Panc1 (cell line): Measurements from ENCODE around the gene MLLT10. TPM values are rescaled to one million over a fixed set of nuclear protein-coding genes. Genes with fewer than 3 reads are reported as not detected.

Experiments used
- ATAC-seq: fragments of 200-7000 bp; cut with Tn5 transposase; 2 replicates; pipeline ENCODE4 v1.9.1; 2020; ENCODE audit warnings: mild to moderate bottlenecking, moderate library complexity
- BruUV-seq: library from RNA; stranded (reverse); fragments of 400-500 nt; replicated peaks from 2 replicates; lab custom pipeline; 2021; lab: Mats Ljungman, UMichigan
- CTCF ChIA-PET: fragments of 300-600 bp; sonication (Branson Sonifier 250); formaldehyde crosslinking; loops from one replicate; lab custom pipeline; 2022; ENCODE audit warnings: antibody characterized with exemption; lab: Charles Lee
- POLR2A ChIA-PET: fragments of 300-600 bp; sonication (Branson Sonifier 250); formaldehyde crosslinking; loops from one replicate; lab custom pipeline; 2022; ENCODE audit warnings: antibody characterized with exemption; lab: Charles Lee
- DNase-seq: peaks from one replicate; pipeline ENCODE4 v3.0.0-alpha.2; 2010; ENCODE audit warnings: low read depth, low spot score
- H3K27ac ChIP-seq: 2 replicates; pipeline ENCODE4 v1.5.1; 2011; ENCODE audit warnings: mild to moderate bottlenecking, low read length, inconsistent platforms
- H3K27me3 ChIP-seq: fragments of 200-500 bp; sonication (Bioruptor generic); 2 replicates; pipeline ENCODE4 v1.6.0; 2014; ENCODE audit warnings: low read length, inconsistent platforms; ENCODE audit not compliant: control insufficient read depth, insufficient read depth
- H3K36me3 ChIP-seq: fragments of 200-500 bp; sonication (Bioruptor generic); 2 replicates; pipeline ENCODE4 v1.5.1; 2014; ENCODE audit warnings: inconsistent platforms, mild to moderate bottlenecking, low read length, moderate library complexity; ENCODE audit not compliant: control insufficient read depth, insufficient read depth
- H3K4me1 ChIP-seq: 2 replicates; pipeline ENCODE4 v1.5.1; 2011; ENCODE audit warnings: inconsistent platforms, mild to moderate bottlenecking, low read length, moderate library complexity; ENCODE audit not compliant: control insufficient read depth, insufficient read depth
- H3K4me3 ChIP-seq, 2 experiments: 2 replicates each; pipeline ENCODE4 v1.5.1; 2011 to 2012; ENCODE audit warnings: low read depth in 2 of 2, low read length in 2 of 2, mild to moderate bottlenecking in 2 of 2, inconsistent platforms in 1 of 2, moderate library complexity in 1 of 2
- H3K9me3 ChIP-seq: fragments of 200-500 bp; sonication (Bioruptor generic); 2 replicates; pipeline ENCODE4 v1.5.1; 2014; ENCODE audit warnings: low read depth, mild to moderate bottlenecking, inconsistent platforms, low read length, moderate library complexity; ENCODE audit not compliant: control insufficient read depth, insufficient read depth
- POLR2AphosphoS5 ChIP-seq: IDR thresholded peaks from 2 replicates; pipeline ENCODE4 v1.6.1; 2012; ENCODE audit warnings: mild to moderate bottlenecking, low read depth, low read length, moderate library complexity
- SIN3A ChIP-seq: IDR thresholded peaks from 2 replicates; pipeline ENCODE4 v1.6.1; 2012; ENCODE audit warnings: low read depth, mild to moderate bottlenecking, low read length, moderate library complexity, borderline replicate concordance; ENCODE audit not compliant: insufficient read depth
- TCF7L2 ChIP-seq: IDR thresholded peaks from 2 replicates; pipeline ENCODE4 v1.6.1; 2011; ENCODE audit warnings: mild to moderate bottlenecking, low read depth, low read length, inconsistent platforms
- in situ Hi-C: cut with HindIII; loops from 2 replicates; pipeline ENCODE4 v1.10.0; 2016; ENCODE audit warnings: low sequenced_read_pairs, low pct_unique_long_range_greater_than_20kb
- intact Hi-C: fragments of 100-400 bp; cut with micrococcal nuclease; formaldehyde crosslinking; loops from one replicate; pipeline ENCODE4 v1.10.0; 2022; ENCODE audit not compliant: unreplicated experiment
- total RNA-seq: library from RNA; stranded (reverse); gene quantifications from one replicate; pipeline ENCODE4 v1.2.1, GENCODE V29; 2021; ENCODE audit not compliant: unreplicated experiment
- TF ChIP-seq, protein P1 (sequence below): fragments of 450-650 bp; IDR thresholded peaks from 2 replicates; pipeline ENCODE4 v1.5.1; 2017; ENCODE audit warnings: mild to moderate bottlenecking
- TF ChIP-seq, protein P2 (sequence below), 2 experiments: IDR thresholded peaks; 2 replicates each; pipeline ENCODE4 v1.6.1; 2011 to 2012; ENCODE audit warnings: low read depth in 2 of 2, control low read depth in 1 of 2, low read length in 1 of 2, mild to moderate bottlenecking in 1 of 2, moderate library complexity in 1 of 2; ENCODE audit not compliant: insufficient read depth in 1 of 2

The MLLT10 gene
- total RNA-seq, 1 experiment from 2014 or later = 33.4 TPM

DNA sequence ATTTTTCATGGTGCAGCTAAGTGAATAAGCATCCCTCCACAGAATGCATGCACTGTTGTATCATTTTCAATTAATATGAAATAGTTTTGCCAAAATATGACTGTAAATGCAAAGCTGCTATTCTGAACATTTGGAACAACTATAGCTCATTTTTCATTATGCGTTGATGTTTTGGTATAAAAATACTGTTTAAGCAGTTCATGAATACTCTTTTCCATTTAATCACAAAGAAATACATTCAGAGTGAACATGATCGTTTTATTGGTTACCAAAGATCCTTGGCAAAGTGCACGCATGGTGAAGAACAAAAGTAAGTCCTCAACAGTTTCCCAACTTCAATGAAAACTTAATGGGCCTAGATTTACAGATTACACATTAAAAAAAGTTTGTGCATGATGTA is 41.6 kb upstream of the MLLT10 start:
- Histone ChIP-seq H3K4me3 (no peak overlapping the region), H3K36me3 (no peaks in the 10 kb centered on the region; the same call in 1 of the 2 replicates), H3K9me3 (no peaks in the 10 kb centered on the region), H3K27me3 (no peaks in the 10 kb centered on the region), H3K4me1 (peaks cover 44% of the 10 kb centered on the region), H3K27ac (peak overlapping the region; percentile 98)
- intact Hi-C loops = loop anchor here (5.0 to 10.0 kb wide), 3 partner anchors 128 to 462 kb away; no protein-coding TSS in a partner anchor
- in situ Hi-C loops = no loop called here
- ATAC-seq = no peak
- no peak for DNase-seq
- CTCF ChIA-PET = no interaction called here
- no TSS peak for BruUV-seq
- TF ChIP-seq POLR2AphosphoS5 = no peak
- TF ChIP-seq SIN3A = no peak
- no peak for TF ChIP-seq TCF7L2
- TF ChIP-seq, protein P1, sequence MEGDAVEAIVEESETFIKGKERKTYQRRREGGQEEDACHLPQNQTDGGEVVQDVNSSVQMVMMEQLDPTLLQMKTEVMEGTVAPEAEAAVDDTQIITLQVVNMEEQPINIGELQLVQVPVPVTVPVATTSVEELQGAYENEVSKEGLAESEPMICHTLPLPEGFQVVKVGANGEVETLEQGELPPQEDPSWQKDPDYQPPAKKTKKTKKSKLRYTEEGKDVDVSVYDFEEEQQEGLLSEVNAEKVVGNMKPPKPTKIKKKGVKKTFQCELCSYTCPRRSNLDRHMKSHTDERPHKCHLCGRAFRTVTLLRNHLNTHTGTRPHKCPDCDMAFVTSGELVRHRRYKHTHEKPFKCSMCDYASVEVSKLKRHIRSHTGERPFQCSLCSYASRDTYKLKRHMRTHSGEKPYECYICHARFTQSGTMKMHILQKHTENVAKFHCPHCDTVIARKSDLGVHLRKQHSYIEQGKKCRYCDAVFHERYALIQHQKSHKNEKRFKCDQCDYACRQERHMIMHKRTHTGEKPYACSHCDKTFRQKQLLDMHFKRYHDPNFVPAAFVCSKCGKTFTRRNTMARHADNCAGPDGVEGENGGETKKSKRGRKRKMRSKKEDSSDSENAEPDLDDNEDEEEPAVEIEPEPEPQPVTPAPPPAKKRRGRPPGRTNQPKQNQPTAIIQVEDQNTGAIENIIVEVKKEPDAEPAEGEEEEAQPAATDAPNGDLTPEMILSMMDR = no peak
- TF ChIP-seq, protein P2, sequence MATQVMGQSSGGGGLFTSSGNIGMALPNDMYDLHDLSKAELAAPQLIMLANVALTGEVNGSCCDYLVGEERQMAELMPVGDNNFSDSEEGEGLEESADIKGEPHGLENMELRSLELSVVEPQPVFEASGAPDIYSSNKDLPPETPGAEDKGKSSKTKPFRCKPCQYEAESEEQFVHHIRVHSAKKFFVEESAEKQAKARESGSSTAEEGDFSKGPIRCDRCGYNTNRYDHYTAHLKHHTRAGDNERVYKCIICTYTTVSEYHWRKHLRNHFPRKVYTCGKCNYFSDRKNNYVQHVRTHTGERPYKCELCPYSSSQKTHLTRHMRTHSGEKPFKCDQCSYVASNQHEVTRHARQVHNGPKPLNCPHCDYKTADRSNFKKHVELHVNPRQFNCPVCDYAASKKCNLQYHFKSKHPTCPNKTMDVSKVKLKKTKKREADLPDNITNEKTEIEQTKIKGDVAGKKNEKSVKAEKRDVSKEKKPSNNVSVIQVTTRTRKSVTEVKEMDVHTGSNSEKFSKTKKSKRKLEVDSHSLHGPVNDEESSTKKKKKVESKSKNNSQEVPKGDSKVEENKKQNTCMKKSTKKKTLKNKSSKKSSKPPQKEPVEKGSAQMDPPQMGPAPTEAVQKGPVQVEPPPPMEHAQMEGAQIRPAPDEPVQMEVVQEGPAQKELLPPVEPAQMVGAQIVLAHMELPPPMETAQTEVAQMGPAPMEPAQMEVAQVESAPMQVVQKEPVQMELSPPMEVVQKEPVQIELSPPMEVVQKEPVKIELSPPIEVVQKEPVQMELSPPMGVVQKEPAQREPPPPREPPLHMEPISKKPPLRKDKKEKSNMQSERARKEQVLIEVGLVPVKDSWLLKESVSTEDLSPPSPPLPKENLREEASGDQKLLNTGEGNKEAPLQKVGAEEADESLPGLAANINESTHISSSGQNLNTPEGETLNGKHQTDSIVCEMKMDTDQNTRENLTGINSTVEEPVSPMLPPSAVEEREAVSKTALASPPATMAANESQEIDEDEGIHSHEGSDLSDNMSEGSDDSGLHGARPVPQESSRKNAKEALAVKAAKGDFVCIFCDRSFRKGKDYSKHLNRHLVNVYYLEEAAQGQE (IDR thresholded peaks at IDR 0.05; ENCODE audit: insufficient read depth in 1 of 2, low read depth in 2 of 2, low read length in 1 of 2) = no peak
- POLR2A ChIA-PET = interaction anchor here (0.5 to 0.7 kb wide), 4 partner anchors 94 to 1462 kb away, joined by 3 to 5 read pairs (median 4); no protein-coding TSS in a partner anchor

DNA sequence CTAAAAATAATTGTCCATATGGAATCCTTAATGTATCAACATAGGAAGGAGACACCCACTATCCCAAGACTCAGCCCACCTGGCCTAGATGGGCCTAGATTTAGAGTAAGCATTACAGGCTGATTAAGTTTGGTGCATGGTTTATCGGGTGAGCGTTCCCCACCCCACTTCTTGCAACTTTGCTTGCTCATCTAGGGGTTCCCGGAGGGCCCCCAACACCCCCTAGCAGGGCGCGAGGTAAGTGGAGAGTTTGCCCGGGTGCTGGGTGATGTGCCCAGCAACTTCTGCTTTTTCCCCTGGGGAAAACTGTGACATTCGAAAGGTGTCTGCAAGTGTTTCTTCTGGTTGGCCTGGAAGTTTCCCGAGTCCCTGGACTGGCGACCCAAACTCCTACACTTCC is 40.2 kb upstream of the MLLT10 start:
- intact Hi-C loops (loop anchor here (5.0 to 10.0 kb wide), 3 partner anchors 129 to 461 kb away; no protein-coding TSS in a partner anchor), in situ Hi-C loops (no loop called here)
- Histone ChIP-seq H3K36me3 (no peaks in the 10 kb centered on the region; the same call in 1 of the 2 replicates), H3K4me3 (peak overlapping the region; percentile 69 to 73), H3K27ac (peak overlapping the region; percentile 98), H3K4me1 (peaks cover 51% of the 10 kb centered on the region), H3K9me3 (no peaks in the 10 kb centered on the region), H3K27me3 (no peaks in the 10 kb centered on the region)
- no TSS peak for BruUV-seq
- no peak for TF ChIP-seq TCF7L2
- TF ChIP-seq, protein P2 (IDR thresholded peaks at IDR 0.05; ENCODE audit: insufficient read depth in 1 of 2, low read depth in 2 of 2, low read length in 1 of 2) = no peak
- TF ChIP-seq POLR2AphosphoS5 = no peak
- TF ChIP-seq, protein P1 = no peak
- no peak for TF ChIP-seq SIN3A
- DNase-seq = no peak
- ATAC-seq = no peak
- CTCF ChIA-PET = interaction anchor here (1.1 kb wide), 1 partner anchor 212 kb away, joined by 6 read pairs; no protein-coding TSS in a partner anchor
- POLR2A ChIA-PET = interaction anchor here (1.1 kb wide), 1 partner anchor 219 kb away, joined by 6 read pairs; no protein-coding TSS in a partner anchor
